Measurements from ENCODE around the gene LRRC2.

The LRRC2 gene

GRCh38 chr3:46576879-46577278, 10.8 kb upstream of the LRRC2 start:
- no peak for TF ChIP-seq CTCF (conservative IDR thresholded peaks at IDR 0.05; ENCODE audit: low read length)
- TF ChIP-seq EZH2phosphoT487 (IDR thresholded peaks at IDR 0.05; ENCODE audit: borderline replicate concordance), result no peak
- H3K79me2 ChIP-seq (ENCODE audit: insufficient read depth, low read length), result no peaks in the 10 kb centered on the region
- no peak overlapping the region for H3K4me3 ChIP-seq (ENCODE audit: low read length, poor library complexity, severe bottlenecking)
- no peaks in the 10 kb centered on the region for H3K4me1 ChIP-seq (ENCODE audit: insufficient read depth, low read length, poor library complexity, severe bottlenecking)
- no peak overlapping the region for H3K4me2 ChIP-seq (ENCODE audit: low read depth, low read length, poor library complexity, severe bottlenecking)
- H3K9ac ChIP-seq (ENCODE audit: low read depth, low read length, poor library complexity, severe bottlenecking), result no peak overlapping the region
- H3K36me3 ChIP-seq (ENCODE audit: insufficient read depth, low read length), result no peaks in the 10 kb centered on the region
- H3K9me2 ChIP-seq (replicated peaks; ENCODE audit: low read depth, low read length), result no peaks in the 10 kb centered on the region
- no peaks in the 10 kb centered on the region for H3K9me3 ChIP-seq (ENCODE audit: insufficient read depth, low read depth, low read length)
- no peak overlapping the region for H2AFZ ChIP-seq (ENCODE audit: low read length)
- no peaks in the 10 kb centered on the region for H4K20me1 ChIP-seq (ENCODE audit: insufficient read depth, low read length, poor library complexity, severe bottlenecking)
- no peaks in the 10 kb centered on the region for H3F3A ChIP-seq (ENCODE audit: low read depth)
- no peaks in the 10 kb centered on the region for H3K27me3 ChIP-seq (ENCODE audit: insufficient read depth, low read length, poor library complexity, severe bottlenecking)

GRCh38 chr3:46576386-46576785, 10.3 kb upstream of the LRRC2 start:
- Histone ChIP-seq H3K36me3 (ENCODE audit: insufficient read depth, low read length) (no peaks in the 10 kb centered on the region), H3K79me2 (ENCODE audit: insufficient read depth, low read length) (no peaks in the 10 kb centered on the region), H3F3A (ENCODE audit: low read depth) (no peaks in the 10 kb centered on the region), H3K4me2 (ENCODE audit: low read depth, low read length, poor library complexity, severe bottlenecking) (no peak overlapping the region), H3K27me3 (ENCODE audit: insufficient read depth, low read length, poor library complexity, severe bottlenecking) (no peaks in the 10 kb centered on the region), H3K4me1 (ENCODE audit: insufficient read depth, low read length, poor library complexity, severe bottlenecking) (no peaks in the 10 kb centered on the region), H3K9ac (ENCODE audit: low read depth, low read length, poor library complexity, severe bottlenecking) (no peak overlapping the region), H3K9me2 (replicated peaks; ENCODE audit: low read depth, low read length) (no peaks in the 10 kb centered on the region), H2AFZ (ENCODE audit: low read length) (no peak overlapping the region), H4K20me1 (ENCODE audit: insufficient read depth, low read length, poor library complexity, severe bottlenecking) (no peaks in the 10 kb centered on the region), H3K4me3 (ENCODE audit: low read length, poor library complexity, severe bottlenecking) (no peak overlapping the region), H3K9me3 (ENCODE audit: insufficient read depth, low read depth, low read length) (no peaks in the 10 kb centered on the region)
- TF ChIP-seq EZH2phosphoT487 (IDR thresholded peaks at IDR 0.05; ENCODE audit: borderline replicate concordance) (no peak), CTCF (conservative IDR thresholded peaks at IDR 0.05; ENCODE audit: low read length) (no peak)

GRCh38 chr3:46575577-46576222, 9.6 kb upstream of the LRRC2 start:
- Histone ChIP-seq H3K4me3 (ENCODE audit: low read length, poor library complexity, severe bottlenecking) (no peak overlapping the region), H3K79me2 (ENCODE audit: insufficient read depth, low read length) (no peaks in the 10 kb centered on the region), H4K20me1 (ENCODE audit: insufficient read depth, low read length, poor library complexity, severe bottlenecking) (no peaks in the 10 kb centered on the region), H3K9me3 (ENCODE audit: insufficient read depth, low read depth, low read length) (no peaks in the 10 kb centered on the region), H3K4me2 (ENCODE audit: low read depth, low read length, poor library complexity, severe bottlenecking) (no peak overlapping the region), H3F3A (ENCODE audit: low read depth) (no peaks in the 10 kb centered on the region), H3K36me3 (ENCODE audit: insufficient read depth, low read length) (no peaks in the 10 kb centered on the region), H3K9me2 (replicated peaks; ENCODE audit: low read depth, low read length) (no peaks in the 10 kb centered on the region), H3K9ac (ENCODE audit: low read depth, low read length, poor library complexity, severe bottlenecking) (no peak overlapping the region), H3K27me3 (ENCODE audit: insufficient read depth, low read length, poor library complexity, severe bottlenecking) (no peaks in the 10 kb centered on the region), H2AFZ (ENCODE audit: low read length) (no peak overlapping the region), H3K4me1 (ENCODE audit: insufficient read depth, low read length, poor library complexity, severe bottlenecking) (no peaks in the 10 kb centered on the region)
- TF ChIP-seq EZH2phosphoT487 (IDR thresholded peaks at IDR 0.05; ENCODE audit: borderline replicate concordance) (no peak), CTCF (conservative IDR thresholded peaks at IDR 0.05; ENCODE audit: low read length) (no peak)
